ENCODE data around the gene OOSP4A. TPM values are rescaled to one million over a fixed set of nuclear protein-coding genes. Genes with fewer than 3 reads are reported as not detected.
"Not testable (repeated sequence)": the region's sequence is repeated elsewhere in the genome, so short reads cannot be mapped to it uniquely, and the experiment has no call there.

The OOSP4A gene
- polyA plus RNA-seq, 1 donor, result 0.33 TPM

DNA sequence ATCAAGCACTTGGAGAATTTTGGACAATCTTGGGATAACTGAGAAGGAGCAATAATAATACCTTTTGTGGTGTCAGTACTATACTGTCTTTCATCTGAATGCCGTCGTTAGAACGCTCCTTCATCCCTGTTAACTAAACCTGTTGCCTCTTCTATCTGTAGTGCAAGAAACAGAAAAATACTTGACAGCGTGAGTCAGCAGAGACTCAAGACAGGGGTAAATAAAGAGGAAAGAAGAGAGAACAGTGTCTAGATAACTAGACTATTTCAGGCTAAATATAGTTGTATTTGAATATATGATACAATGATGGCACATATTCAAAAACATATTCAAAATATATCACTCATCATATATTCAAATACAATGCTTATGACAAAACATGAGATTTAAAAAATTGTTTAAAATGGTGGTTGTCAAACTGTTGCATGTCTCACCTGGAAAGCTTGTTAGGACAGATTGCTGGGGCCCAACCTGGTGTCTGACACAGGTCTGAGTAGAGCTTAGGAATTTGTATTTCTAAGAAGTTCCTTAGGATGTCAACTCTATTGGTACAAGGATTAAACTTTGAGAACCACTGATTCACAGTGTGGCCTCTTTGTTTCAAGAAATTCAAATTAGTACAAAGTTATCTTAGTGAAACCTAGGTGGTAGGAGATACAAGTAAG lies 17.4 kb downstream of the OOSP4A start:
- DNase-seq, result no peak

- not testable (repeated sequence) for DNase-seq
Measured at GRCh38 chr11:59982037-59982436, 18.2 kb downstream of the OOSP4A start.

- no peak for DNase-seq
Measured at GRCh38 chr11:59983212-59983611, 19.4 kb downstream of the OOSP4A start.

DNA sequence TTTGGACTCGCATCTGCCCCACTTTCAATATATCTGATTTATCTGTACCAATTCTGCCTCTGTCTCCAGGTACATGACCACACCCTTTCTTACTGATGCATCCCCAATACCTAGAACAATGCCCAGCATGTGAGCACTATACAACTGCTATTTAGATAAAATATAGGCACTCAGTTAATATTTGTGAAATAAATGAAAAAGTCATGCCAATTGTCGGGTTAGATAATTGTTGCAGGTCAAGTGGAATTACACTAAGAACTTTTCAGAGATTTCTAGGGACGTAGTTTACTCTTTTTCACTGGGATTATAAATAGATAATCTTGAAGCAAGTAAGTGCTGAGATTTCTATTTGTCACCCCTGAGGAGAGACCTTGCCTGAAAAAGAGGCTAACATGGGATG lies 20.5 kb downstream of the OOSP4A start:
- DNase-seq, result no peak

GRCh38 chr11:59990421-59990820 lies 26.6 kb downstream of the OOSP4A start:
- DNase-seq, result no peak

DNA sequence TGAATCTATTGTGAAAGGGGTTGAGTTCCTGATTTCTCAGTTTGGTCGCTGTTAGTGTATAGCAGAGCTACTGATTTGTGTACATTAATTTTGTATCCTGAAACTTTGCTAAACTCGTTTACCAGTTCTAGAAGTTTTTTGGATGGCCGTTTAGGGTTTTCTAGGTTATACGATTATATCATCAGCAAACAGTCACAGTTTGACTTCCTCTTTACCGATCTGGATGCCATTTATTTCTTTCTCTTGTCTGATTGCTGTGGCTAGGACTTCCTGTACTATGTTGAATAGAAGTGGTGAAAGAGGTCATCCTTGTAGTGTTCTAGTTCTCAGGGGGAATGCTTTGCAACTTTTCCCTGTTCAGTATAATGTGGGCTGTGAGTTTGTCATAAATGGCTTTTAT lies 28.6 kb downstream of the OOSP4A start:
- no peak for DNase-seq

GRCh38 chr11:59997800-59998199 lies 34.0 kb downstream of the OOSP4A start:
- DNase-seq, result no peak

GRCh38 chr11:59999691-60000090 lies 35.9 kb downstream of the OOSP4A start:
- DNase-seq, result no peak

DNA sequence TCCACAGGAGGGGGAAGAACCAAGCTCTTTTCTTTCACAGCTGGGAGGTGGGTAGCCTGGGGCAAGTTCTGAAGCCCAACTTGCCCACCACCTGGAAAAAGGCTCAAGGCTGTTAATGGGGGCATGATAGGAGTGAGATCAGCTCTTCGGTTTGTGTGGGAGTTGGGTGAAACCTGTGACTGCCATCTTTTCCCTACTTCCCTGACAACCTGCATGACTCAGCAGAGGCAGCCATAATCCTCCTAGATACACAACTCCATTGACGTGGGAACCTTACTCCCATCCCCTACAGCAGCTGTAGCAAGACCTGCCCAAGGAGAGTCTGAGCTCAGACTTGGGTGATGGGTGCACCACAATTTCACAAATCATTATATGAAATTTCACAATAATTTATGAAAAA lies 39.9 kb downstream of the OOSP4A start:
- no peak for DNase-seq

DNA sequence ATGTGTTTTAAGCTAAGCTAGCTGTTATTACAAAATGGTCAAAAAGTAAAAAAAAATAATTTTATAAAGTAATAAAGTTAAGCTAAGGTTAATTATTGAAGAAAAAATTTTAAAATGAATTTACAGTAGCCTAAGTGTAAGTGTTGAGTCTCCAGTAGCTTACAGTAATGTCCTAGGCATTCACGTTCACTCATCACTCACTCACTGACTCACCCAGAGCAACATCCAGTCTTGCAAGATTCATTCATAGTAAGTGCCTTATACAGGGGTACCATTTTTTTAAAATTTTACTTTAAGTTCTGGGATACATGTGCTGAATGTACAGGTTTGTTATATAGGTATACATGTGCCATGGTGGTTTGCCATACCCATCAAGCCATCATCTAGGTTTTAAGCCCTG lies 41.5 kb downstream of the OOSP4A start:
- DNase-seq, result no peak

DNA sequence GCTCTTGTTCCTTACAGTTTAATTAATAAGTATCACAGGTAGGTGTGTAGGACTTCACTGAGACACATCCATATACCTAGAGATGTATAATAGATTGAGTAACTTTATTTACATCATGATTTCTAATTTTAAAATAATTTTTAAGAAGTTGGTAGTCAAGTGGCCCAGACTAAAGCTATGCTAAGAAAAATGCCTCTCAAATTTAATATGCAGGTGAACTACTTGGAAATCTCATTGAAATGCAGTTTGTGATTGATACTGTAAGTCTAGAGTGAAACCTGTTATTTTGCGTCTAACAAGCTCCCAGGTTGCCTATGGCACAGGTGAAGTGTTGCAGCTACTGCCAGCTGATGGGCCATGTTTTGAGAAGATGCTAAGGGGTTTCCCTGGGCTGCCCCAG lies 53.0 kb downstream of the OOSP4A start, which contains the start of gene OOSP4B:
OOSP4B (plus strand) TSS at position 301 of the 400 bp plus-strand sequence.
- DNase-seq, result no peak

DNA sequence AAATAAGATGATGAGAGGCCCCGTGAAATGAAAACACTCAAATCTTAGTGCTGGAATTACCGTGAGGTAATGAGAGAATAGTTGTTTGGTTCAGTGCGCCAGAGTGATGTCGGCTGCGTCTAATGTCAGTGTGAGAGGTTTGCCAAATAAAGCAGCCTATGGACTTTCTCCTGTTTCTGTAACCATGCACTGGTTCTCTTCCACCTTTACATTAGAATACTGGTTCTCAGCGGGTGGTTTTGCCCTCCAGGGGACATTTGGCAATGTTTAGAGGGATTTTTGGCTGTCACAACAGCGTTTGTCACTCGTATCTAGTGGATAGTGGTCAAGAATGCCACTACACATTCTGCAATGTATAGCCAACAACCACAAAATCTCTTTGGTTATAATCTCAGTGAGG lies 54.2 kb downstream of the OOSP4A start:
- no peak for DNase-seq

Other genes with a start within 250 kb of the OOSP4A start
- 78.8 TPM for gene STX3, start 208.7 kb upstream of the OOSP4A start, polyA plus RNA-seq (ENCODE audit: insufficient read length)
- gene MRPL16, start 153.3 kb upstream of the OOSP4A start, polyA plus RNA-seq (ENCODE audit: insufficient read length), result 60.4 TPM
- 0.20 TPM for gene CBLIF, start 118.5 kb upstream of the OOSP4A start, polyA plus RNA-seq (ENCODE audit: insufficient read length)
- gene TCN1, start 97.5 kb upstream of the OOSP4A start, polyA plus RNA-seq (ENCODE audit: insufficient read length), result not detected
- gene OOSP3, start 85.3 kb upstream of the OOSP4A start, polyA plus RNA-seq (ENCODE audit: insufficient read length), result not detected
- 0.35 TPM for gene OOSP1, start 25.6 kb upstream of the OOSP4A start, polyA plus RNA-seq (ENCODE audit: insufficient read length)
- gene OOSP4B, start 53.1 kb downstream of the OOSP4A start, polyA plus RNA-seq (ENCODE audit: insufficient read length), result not detected
- not detected for gene OOSP2, start 76.4 kb downstream of the OOSP4A start, polyA plus RNA-seq (ENCODE audit: insufficient read length)
- gene MS4A3, start 92.6 kb downstream of the OOSP4A start, polyA plus RNA-seq (ENCODE audit: insufficient read length), result 0.52 TPM
- gene MS4A2, start 124.6 kb downstream of the OOSP4A start, polyA plus RNA-seq (ENCODE audit: insufficient read length), result 0.07 TPM
- 14.2 TPM for gene MS4A6A, start 219.1 kb downstream of the OOSP4A start, polyA plus RNA-seq (ENCODE audit: insufficient read length)